BJ (cell line): Measurements from ENCODE around the gene ADGB. TPM values are rescaled to one million over a fixed set of nuclear protein-coding genes. Genes with fewer than 3 reads are reported as not detected.

Experiments
- CTCF ChIA-PET: fragments of 350-600 bp; formaldehyde crosslinking; extraction: SDS; loops from one replicate; lab custom pipeline; 2021; ENCODE audit warnings: antibody characterized with exemption, inconsistent platforms; lab: Yijun Ruan, JAX
- POLR2A ChIA-PET: fragments of 300-600 bp; sonication (Branson Sonifier 250); formaldehyde crosslinking; extraction: SDS; loops from one replicate; lab custom pipeline; 2021; ENCODE audit warnings: antibody characterized with exemption; lab: Charles Lee
- DNase-seq: peaks from one replicate; pipeline ENCODE4 v3.0.0-alpha.2; 2011; ENCODE audit warnings: low read depth
- H3K27me3 ChIP-seq: 2 replicates; pipeline ENCODE4 v1.6.0; 2011; ENCODE audit warnings: low read length; ENCODE audit not compliant: control insufficient read depth, insufficient read depth
- H3K36me3 ChIP-seq: 2 replicates; pipeline ENCODE4 v1.5.1; 2011; ENCODE audit warnings: low read length; ENCODE audit not compliant: control insufficient read depth, insufficient read depth
- H3K4me3 ChIP-seq: 2 replicates; pipeline ENCODE4 v1.5.1; 2011; ENCODE audit warnings: low read depth, mild to moderate bottlenecking, control low read depth, low read length
- CTCF ChIP-seq: IDR thresholded peaks from 2 replicates; pipeline ENCODE4 v1.5.1; 2011; ENCODE audit warnings: low read depth, mild to moderate bottlenecking, control low read depth, inconsistent platforms, low read length, moderate library complexity; ENCODE audit not compliant: insufficient read depth
- polyA plus RNA-seq: library from polyadenylated mRNA; depleted of rRNA; stranded (reverse); fragments of >200 nt; gene quantifications from 2 replicates; pipeline ENCODE4 v1.2.3, GENCODE V29; 2011

The ADGB gene
- polyA plus RNA-seq, 1 experiment: not detected

GRCh38 chr6:146856296-146856695 lies 257.5 kb downstream of the ADGB start:
- ChIA-PET CTCF (interaction anchor here (0.6 to 1.8 kb wide), 9 partner anchors 9 to 657 kb away, joined by 3 to 4 read pairs (median 3); no protein-coding TSS in a partner anchor), POLR2A (no interaction called here)
- Histone ChIP-seq H3K4me3 (no peak overlapping the region), H3K27me3 (no peaks in the 10 kb centered on the region), H3K36me3 (no peaks in the 10 kb centered on the region)
- TF ChIP-seq CTCF: no peak
- DNase-seq: no peak

GRCh38 chr6:146857180-146857979 lies 258.6 kb downstream of the ADGB start:
- DNase-seq: peak; percentile 58
- POLR2A ChIA-PET: no interaction called here
- H3K36me3 ChIP-seq: no peaks in the 10 kb centered on the region
- TF ChIP-seq CTCF: peak; percentile 98
- CTCF ChIA-PET: interaction anchor here (0.6 to 1.8 kb wide), 12 partner anchors 8 to 656 kb away, joined by 3 to 5 read pairs (median 3); no protein-coding TSS in a partner anchor
- peak overlapping the region; percentile 14 for H3K4me3 ChIP-seq
- no peaks in the 10 kb centered on the region for H3K27me3 ChIP-seq

GRCh38 chr6:146857980-146858347 lies 259.2 kb downstream of the ADGB start:
- H3K36me3 ChIP-seq: no peaks in the 10 kb centered on the region
- ChIA-PET CTCF (interaction anchor here (0.7 to 1.8 kb wide), 8 partner anchors 12 to 473 kb away, joined by 3 to 5 read pairs (median 3); no protein-coding TSS in a partner anchor), POLR2A (no interaction called here)
- H3K27me3 ChIP-seq: no peaks in the 10 kb centered on the region
- H3K4me3 ChIP-seq: peak overlapping the region; percentile 14
- TF ChIP-seq CTCF: no peak
- no peak for DNase-seq

- DNase-seq: no peak
- ChIA-PET POLR2A (no interaction called here), CTCF (no interaction called here)
- no peak overlapping the region for H3K4me3 ChIP-seq
- H3K36me3 ChIP-seq: no peaks in the 10 kb centered on the region
- no peaks in the 10 kb centered on the region for H3K27me3 ChIP-seq
- TF ChIP-seq CTCF: no peak
Observed at GRCh38 chr6:146859206-146859605, 260.4 kb downstream of the ADGB start.

DNA sequence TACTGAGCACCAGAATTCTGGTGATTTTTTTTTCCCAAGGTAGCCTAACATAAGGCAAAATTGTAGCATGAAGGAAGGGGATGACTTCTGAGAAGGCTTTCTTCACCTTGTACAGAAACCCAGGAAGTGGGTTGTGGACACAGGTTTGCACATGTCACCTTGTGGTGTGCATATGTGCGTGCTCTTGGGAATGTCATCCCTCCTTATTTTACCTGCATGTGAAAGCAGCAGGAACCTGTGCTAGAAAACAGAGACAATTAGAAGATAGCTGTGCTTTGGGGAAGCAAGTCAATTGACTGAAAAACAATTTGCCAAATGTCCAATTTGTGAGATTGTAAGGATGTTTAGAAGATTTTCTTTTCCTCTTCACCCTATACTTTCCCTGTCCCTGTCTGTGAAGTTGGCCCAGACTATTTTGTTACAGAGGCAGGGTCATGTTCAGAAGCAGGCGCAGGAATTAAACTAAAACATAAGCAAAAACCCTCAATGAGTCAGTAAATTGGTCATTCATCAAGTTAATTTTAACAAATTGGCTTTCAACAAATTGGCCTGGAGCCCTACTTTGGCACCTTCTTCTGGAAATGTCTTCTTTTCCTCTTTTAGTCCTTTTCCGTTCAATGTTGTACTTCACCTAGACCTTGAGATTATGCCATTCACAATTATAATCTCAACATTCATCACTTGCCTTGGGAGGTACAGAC lies 261.2 kb downstream of the ADGB start:
- Histone ChIP-seq H3K27me3 (no peaks in the 10 kb centered on the region), H3K36me3 (no peaks in the 10 kb centered on the region), H3K4me3 (no peak overlapping the region)
- ChIA-PET CTCF (no interaction called here), POLR2A (no interaction called here)
- DNase-seq: no peak
- no peak for TF ChIP-seq CTCF
